Measurements from ENCODE around the gene ADRA2B. TPM values are rescaled to one million over a fixed set of nuclear protein-coding genes. Genes with fewer than 3 reads are reported as not detected.

ADRA2B gene
- total RNA-seq, 1 experiment from 2014 or later, result 4.7 TPM

DNA sequence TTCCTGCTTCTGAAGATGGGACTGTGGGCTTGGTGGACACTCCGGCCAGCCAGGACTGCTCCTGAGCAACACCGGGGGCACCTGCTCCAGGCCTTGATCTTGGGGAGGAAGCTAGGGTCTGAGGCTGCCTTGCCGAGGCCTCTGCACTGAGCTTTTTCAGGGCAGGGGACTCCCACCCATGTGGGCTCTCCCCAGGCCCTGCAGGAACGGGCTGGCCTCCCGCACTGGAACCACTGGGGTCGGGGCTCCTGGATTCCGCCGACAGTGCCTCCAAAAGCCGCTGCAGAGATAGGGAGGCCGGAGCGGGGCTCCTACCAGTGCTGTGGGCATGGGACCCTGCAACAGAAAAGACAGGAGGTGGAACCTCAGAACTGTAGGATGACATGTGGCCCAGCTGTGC is 7.6 kb upstream of the ADRA2B start (continued):
- TF ChIP-seq, protein P1, sequence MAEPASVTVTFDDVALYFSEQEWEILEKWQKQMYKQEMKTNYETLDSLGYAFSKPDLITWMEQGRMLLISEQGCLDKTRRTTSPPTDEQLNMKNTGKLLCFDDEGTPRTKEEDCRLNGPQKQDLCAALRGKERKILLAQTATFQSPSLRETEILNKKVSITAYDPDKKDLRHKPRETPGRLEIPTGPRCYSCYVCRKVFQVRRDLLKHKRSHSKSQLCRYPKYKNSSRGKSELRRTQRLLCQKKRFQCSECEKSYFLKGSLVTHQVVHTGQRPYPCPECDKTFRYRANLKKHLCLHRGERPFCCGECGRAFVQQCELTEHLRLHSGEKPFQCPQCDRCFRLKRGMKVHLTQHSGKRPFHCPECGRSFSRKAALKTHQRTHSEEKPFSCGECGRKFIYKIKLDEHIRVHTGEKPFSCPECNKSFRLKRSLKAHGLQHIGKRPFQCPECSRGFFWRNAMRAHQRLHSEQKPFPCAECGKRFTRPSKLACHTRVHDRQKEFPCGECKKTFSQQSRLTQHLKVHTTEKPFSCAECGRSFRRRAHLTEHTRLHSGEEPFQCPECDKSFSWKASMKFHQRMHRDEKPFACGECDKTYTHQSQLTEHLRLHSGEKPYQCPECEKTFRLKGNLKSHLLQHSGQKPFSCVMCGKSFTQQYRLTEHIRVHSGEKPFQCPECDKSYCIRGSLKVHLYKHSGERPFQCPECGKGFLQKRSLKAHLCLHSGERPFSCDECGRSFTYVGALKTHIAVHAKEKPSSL (CRISPR knock-in tag; conservative IDR thresholded peaks at IDR 0.05), result no peak
- TF ChIP-seq TCF7 (CRISPR knock-in tag; IDR thresholded peaks at IDR 0.05; ENCODE audit: low read depth) (no peak), EMX1 (CRISPR knock-in tag; IDR thresholded peaks at IDR 0.05) (no peak), JAZF1 (CRISPR knock-in tag; IDR thresholded peaks at IDR 0.05) (no peak), CBFB (CRISPR knock-in tag; IDR thresholded peaks at IDR 0.05; ENCODE audit: low read depth) (no peak)
- TF ChIP-seq, protein P2, sequence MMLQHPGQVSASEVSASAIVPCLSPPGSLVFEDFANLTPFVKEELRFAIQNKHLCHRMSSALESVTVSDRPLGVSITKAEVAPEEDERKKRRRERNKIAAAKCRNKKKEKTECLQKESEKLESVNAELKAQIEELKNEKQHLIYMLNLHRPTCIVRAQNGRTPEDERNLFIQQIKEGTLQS (CRISPR knock-in tag; conservative IDR thresholded peaks at IDR 0.05), result no peak
- TF ChIP-seq, protein P3, sequence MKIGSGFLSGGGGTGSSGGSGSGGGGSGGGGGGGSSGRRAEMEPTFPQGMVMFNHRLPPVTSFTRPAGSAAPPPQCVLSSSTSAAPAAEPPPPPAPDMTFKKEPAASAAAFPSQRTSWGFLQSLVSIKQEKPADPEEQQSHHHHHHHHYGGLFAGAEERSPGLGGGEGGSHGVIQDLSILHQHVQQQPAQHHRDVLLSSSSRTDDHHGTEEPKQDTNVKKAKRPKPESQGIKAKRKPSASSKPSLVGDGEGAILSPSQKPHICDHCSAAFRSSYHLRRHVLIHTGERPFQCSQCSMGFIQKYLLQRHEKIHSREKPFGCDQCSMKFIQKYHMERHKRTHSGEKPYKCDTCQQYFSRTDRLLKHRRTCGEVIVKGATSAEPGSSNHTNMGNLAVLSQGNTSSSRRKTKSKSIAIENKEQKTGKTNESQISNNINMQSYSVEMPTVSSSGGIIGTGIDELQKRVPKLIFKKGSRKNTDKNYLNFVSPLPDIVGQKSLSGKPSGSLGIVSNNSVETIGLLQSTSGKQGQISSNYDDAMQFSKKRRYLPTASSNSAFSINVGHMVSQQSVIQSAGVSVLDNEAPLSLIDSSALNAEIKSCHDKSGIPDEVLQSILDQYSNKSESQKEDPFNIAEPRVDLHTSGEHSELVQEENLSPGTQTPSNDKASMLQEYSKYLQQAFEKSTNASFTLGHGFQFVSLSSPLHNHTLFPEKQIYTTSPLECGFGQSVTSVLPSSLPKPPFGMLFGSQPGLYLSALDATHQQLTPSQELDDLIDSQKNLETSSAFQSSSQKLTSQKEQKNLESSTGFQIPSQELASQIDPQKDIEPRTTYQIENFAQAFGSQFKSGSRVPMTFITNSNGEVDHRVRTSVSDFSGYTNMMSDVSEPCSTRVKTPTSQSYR (CRISPR knock-in tag; IDR thresholded peaks at IDR 0.05), result no peak

DNA sequence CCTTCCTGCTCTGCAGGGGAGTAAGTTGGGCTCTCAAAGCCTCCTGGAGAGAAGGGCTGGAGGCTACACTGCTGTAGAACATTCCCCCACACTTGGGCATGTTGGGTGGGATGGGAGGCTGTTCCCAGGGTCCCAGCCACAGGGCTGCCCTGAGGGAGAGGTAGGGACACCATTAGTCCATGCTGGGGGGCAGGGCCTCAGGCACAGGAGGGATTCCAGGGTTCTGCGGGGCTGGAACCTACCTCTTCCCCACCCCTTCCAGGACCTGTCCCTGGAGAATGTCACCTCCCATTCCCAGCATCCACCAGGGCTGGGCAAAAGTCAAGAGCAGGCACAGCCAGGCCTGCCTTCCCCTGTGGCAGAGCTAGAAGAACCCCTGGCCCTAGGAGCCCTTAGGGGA is 6.9 kb upstream of the ADRA2B start:
- Mint-ChIP-seq H3K27ac (no peak overlapping the region), H3K36me3 (no peaks in the 10 kb centered on the region), H3K4me1 (peaks cover 7% of the 10 kb centered on the region), H3K27me3 (ENCODE audit: low read depth) (peaks cover 15% of the 10 kb centered on the region), H3K9me3 (no peaks in the 10 kb centered on the region), H3K4me3 (no peak overlapping the region)
- ChIA-PET POLR2A (no interaction called here), CTCF (interaction anchor here (1.0 to 1.2 kb wide), 2 partner anchors 21 to 51 kb away, joined by 3 to 4 read pairs; no protein-coding TSS in a partner anchor)
- no peak for ATAC-seq
- no peak for DNase-seq (ENCODE audit: low spot score)
- TF ChIP-seq TCF7 (CRISPR knock-in tag; IDR thresholded peaks at IDR 0.05; ENCODE audit: low read depth) (no peak), ELF4 (CRISPR knock-in tag; IDR thresholded peaks at IDR 0.05; ENCODE audit: low read depth) (no peak)

DNA sequence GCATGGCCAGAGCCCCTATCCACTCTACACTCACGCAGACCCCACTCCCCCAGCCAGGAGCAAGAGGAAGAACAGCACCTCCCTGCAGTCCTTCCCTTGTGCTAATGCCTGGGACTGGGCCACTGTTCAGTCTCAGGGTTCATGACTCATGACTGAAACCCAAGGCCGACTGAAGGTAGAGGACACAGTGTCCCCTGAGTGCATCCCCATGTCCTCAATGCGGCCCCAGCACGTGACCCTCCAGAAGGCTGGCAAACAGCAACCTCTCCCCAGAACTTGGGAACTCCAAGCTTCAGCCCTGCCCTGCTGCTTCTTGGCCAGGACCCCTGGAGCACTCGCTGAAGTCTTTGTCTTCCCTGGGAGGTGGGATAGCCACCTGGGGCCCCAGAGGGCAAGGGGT is 6.0 kb upstream of the ADRA2B start:
- Mint-ChIP-seq H3K27ac (no peak overlapping the region), H3K9me3 (no peaks in the 10 kb centered on the region), H3K36me3 (no peaks in the 10 kb centered on the region), H3K27me3 (ENCODE audit: low read depth) (peaks cover 24% of the 10 kb centered on the region), H3K4me3 (no peak overlapping the region), H3K4me1 (peaks cover 16% of the 10 kb centered on the region)
- ChIA-PET POLR2A (no interaction called here), CTCF (no interaction called here)
- no peak for DNase-seq (ENCODE audit: low spot score)
- ATAC-seq, result no peak
- TF ChIP-seq TCF7 (CRISPR knock-in tag; IDR thresholded peaks at IDR 0.05; ENCODE audit: low read depth), result no peak
- no peak for TF ChIP-seq NR2C2 (CRISPR knock-in tag; IDR thresholded peaks at IDR 0.05)
- TF ChIP-seq, protein P4, sequence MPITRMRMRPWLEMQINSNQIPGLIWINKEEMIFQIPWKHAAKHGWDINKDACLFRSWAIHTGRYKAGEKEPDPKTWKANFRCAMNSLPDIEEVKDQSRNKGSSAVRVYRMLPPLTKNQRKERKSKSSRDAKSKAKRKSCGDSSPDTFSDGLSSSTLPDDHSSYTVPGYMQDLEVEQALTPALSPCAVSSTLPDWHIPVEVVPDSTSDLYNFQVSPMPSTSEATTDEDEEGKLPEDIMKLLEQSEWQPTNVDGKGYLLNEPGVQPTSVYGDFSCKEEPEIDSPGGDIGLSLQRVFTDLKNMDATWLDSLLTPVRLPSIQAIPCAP (CRISPR knock-in tag; IDR thresholded peaks at IDR 0.05), result no peak
- TF ChIP-seq ZBTB21 (CRISPR knock-in tag; IDR thresholded peaks at IDR 0.05; ENCODE audit: borderline replicate concordance), result no peak
- no peak for TF ChIP-seq FOXJ3 (CRISPR knock-in tag; IDR thresholded peaks at IDR 0.05; ENCODE audit: borderline replicate concordance)
- TF ChIP-seq CBFB (CRISPR knock-in tag; IDR thresholded peaks at IDR 0.05; ENCODE audit: low read depth), result no peak
- no peak for TF ChIP-seq ESRRA (CRISPR knock-in tag; IDR thresholded peaks at IDR 0.05; ENCODE audit: borderline replicate concordance)
- TF ChIP-seq JAZF1 (CRISPR knock-in tag; IDR thresholded peaks at IDR 0.05), result no peak
- TF ChIP-seq MYBL2 (CRISPR knock-in tag; IDR thresholded peaks at IDR 0.05), result no peak
- no peak for TF ChIP-seq ELF4 (CRISPR knock-in tag; IDR thresholded peaks at IDR 0.05; ENCODE audit: low read depth)
- TF ChIP-seq, protein P5, sequence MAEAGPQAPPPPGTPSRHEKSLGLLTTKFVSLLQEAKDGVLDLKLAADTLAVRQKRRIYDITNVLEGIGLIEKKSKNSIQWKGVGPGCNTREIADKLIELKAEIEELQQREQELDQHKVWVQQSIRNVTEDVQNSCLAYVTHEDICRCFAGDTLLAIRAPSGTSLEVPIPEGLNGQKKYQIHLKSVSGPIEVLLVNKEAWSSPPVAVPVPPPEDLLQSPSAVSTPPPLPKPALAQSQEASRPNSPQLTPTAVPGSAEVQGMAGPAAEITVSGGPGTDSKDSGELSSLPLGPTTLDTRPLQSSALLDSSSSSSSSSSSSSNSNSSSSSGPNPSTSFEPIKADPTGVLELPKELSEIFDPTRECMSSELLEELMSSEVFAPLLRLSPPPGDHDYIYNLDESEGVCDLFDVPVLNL (CRISPR knock-in tag; IDR thresholded peaks at IDR 0.05; ENCODE audit: borderline replicate concordance, low read depth), result no peak
- no peak for TF ChIP-seq ZNF263 (CRISPR knock-in tag; IDR thresholded peaks at IDR 0.05; ENCODE audit: low read depth)
- TF ChIP-seq, protein P6, sequence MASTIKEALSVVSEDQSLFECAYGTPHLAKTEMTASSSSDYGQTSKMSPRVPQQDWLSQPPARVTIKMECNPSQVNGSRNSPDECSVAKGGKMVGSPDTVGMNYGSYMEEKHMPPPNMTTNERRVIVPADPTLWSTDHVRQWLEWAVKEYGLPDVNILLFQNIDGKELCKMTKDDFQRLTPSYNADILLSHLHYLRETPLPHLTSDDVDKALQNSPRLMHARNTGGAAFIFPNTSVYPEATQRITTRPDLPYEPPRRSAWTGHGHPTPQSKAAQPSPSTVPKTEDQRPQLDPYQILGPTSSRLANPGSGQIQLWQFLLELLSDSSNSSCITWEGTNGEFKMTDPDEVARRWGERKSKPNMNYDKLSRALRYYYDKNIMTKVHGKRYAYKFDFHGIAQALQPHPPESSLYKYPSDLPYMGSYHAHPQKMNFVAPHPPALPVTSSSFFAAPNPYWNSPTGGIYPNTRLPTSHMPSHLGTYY (CRISPR knock-in tag; IDR thresholded peaks at IDR 0.05), result no peak
- TF ChIP-seq, protein P7, sequence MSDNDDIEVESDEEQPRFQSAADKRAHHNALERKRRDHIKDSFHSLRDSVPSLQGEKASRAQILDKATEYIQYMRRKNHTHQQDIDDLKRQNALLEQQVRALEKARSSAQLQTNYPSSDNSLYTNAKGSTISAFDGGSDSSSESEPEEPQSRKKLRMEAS (CRISPR knock-in tag; IDR thresholded peaks at IDR 0.05), result no peak
- TF ChIP-seq, protein P8, sequence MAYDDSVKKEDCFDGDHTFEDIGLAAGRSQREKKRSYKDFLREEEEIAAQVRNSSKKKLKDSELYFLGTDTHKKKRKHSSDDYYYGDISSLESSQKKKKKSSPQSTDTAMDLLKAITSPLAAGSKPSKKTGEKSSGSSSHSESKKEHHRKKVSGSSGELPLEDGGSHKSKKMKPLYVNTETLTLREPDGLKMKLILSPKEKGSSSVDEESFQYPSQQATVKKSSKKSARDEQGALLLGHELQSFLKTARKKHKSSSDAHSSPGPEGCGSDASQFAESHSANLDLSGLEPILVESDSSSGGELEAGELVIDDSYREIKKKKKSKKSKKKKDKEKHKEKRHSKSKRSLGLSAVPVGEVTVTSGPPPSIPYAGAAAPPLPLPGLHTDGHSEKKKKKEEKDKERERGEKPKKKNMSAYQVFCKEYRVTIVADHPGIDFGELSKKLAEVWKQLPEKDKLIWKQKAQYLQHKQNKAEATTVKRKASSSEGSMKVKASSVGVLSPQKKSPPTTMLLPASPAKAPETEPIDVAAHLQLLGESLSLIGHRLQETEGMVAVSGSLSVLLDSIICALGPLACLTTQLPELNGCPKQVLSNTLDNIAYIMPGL (CRISPR knock-in tag; IDR thresholded peaks at IDR 0.05), result no peak
- no peak for TF ChIP-seq NFATC4 (CRISPR knock-in tag; IDR thresholded peaks at IDR 0.05)
- no peak for TF ChIP-seq EMX1 (CRISPR knock-in tag; IDR thresholded peaks at IDR 0.05)
- TF ChIP-seq RORB (CRISPR knock-in tag; IDR thresholded peaks at IDR 0.05), result no peak

Measured in WTC11 (cell line).